Measurements from ENCODE around the gene PVALEF. TPM values are rescaled to one million over a fixed set of nuclear protein-coding genes. Genes with fewer than 3 reads are reported as not detected.

PVALEF gene
- total RNA-seq, 1 donor from 2014 or later, result not detected

DNA sequence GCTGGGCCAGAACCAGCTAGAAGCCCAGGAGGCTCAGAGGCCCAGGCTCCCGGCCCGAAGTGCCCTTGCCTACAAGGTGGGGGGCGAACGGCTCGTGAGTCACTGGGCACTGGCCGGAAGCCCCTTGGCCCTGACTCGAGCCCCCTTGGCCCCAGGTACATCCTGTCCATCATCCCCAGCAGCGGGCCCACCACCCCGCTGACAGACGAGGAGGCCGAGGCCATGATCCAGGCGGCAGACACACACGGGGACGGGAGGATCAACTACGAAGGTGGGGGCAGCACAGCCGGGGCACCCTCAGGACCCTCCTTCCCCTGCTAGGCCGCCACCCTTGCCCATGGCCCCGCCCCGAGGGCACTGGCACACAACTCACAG, 16.5 kb downstream of the PVALEF start:
- CTCF ChIA-PET, result no interaction called here
- Mint-ChIP-seq H3K27ac (no peak overlapping the region), H3K27me3 (peaks cover 2% of the 10 kb centered on the region), H3K36me3 (ENCODE audit: low read depth) (no peaks in the 10 kb centered on the region), H3K9me3 (no peaks in the 10 kb centered on the region), H3K4me3 (no peak overlapping the region), H3K4me1 (no peaks in the 10 kb centered on the region)
- intact Hi-C loops (cut with micrococcal nuclease), result no loop called here
- ATAC-seq (ENCODE audit: low read depth), result no peak
- TF ChIP-seq, protein P1, sequence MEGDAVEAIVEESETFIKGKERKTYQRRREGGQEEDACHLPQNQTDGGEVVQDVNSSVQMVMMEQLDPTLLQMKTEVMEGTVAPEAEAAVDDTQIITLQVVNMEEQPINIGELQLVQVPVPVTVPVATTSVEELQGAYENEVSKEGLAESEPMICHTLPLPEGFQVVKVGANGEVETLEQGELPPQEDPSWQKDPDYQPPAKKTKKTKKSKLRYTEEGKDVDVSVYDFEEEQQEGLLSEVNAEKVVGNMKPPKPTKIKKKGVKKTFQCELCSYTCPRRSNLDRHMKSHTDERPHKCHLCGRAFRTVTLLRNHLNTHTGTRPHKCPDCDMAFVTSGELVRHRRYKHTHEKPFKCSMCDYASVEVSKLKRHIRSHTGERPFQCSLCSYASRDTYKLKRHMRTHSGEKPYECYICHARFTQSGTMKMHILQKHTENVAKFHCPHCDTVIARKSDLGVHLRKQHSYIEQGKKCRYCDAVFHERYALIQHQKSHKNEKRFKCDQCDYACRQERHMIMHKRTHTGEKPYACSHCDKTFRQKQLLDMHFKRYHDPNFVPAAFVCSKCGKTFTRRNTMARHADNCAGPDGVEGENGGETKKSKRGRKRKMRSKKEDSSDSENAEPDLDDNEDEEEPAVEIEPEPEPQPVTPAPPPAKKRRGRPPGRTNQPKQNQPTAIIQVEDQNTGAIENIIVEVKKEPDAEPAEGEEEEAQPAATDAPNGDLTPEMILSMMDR (IDR thresholded peaks at IDR 0.05), result no peak
- POLR2A ChIA-PET, result no interaction called here
- DNase-seq, result no peak

DNA sequence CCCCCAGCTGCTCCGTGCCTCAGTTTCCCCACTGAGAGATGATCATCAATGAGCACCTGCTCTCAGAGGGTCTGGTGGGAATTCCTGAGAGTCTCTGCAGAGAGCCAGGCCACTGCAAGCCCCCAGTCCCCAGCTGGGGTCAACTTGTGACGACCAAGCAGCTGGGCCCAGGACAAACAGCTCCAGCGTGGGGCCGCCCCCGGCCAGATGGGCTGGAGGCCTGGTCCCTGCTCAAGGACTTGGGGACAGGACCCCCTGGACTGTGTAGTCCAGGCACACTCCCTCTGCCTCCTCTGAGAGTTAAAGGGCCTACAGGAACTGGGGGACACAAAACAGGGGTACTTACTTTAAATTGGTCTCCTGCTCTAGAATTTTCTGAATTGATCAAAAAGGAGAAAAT, 17.3 kb downstream of the PVALEF start:
- Mint-ChIP-seq H3K4me1 (no peaks in the 10 kb centered on the region), H3K4me3 (no peak overlapping the region), H3K9me3 (no peaks in the 10 kb centered on the region), H3K27ac (no peak overlapping the region), H3K27me3 (peaks cover 2% of the 10 kb centered on the region), H3K36me3 (ENCODE audit: low read depth) (no peaks in the 10 kb centered on the region)
- ATAC-seq (ENCODE audit: low read depth) (no peak), DNase-seq (no peak)
- ChIA-PET CTCF (no interaction called here), POLR2A (no interaction called here)
- intact Hi-C loops (cut with micrococcal nuclease), result no loop called here
- TF ChIP-seq, protein P1 (IDR thresholded peaks at IDR 0.05), result no peak

GRCh38 chr17:81183316-81183715, 18.0 kb downstream of the PVALEF start:
- ATAC-seq (ENCODE audit: low read depth) (no peak), DNase-seq (no peak)
- no peak overlapping the region for H3K4me3 Mint-ChIP-seq
- POLR2A ChIA-PET, result no interaction called here
- no peaks in the 10 kb centered on the region for H3K36me3 Mint-ChIP-seq (ENCODE audit: low read depth)
- intact Hi-C loops (cut with micrococcal nuclease), result no loop called here
- peaks cover 2% of the 10 kb centered on the region for H3K27me3 Mint-ChIP-seq
- CTCF ChIA-PET, result no interaction called here
- no peaks in the 10 kb centered on the region for H3K9me3 Mint-ChIP-seq
- no peaks in the 10 kb centered on the region for H3K4me1 Mint-ChIP-seq
- TF ChIP-seq, protein P1 (IDR thresholded peaks at IDR 0.05), result no peak
- H3K27ac Mint-ChIP-seq, result no peak overlapping the region

GRCh38 chr17:81183807-81184206, 18.5 kb downstream of the PVALEF start:
- no peaks in the 10 kb centered on the region for H3K9me3 Mint-ChIP-seq
- intact Hi-C loops (cut with micrococcal nuclease), result no loop called here
- ChIA-PET CTCF (no interaction called here), POLR2A (no interaction called here)
- no peaks in the 10 kb centered on the region for H3K36me3 Mint-ChIP-seq (ENCODE audit: low read depth)
- ATAC-seq (ENCODE audit: low read depth) (no peak), DNase-seq (no peak)
- TF ChIP-seq, protein P1 (IDR thresholded peaks at IDR 0.05), result no peak
- H3K27ac Mint-ChIP-seq, result no peak overlapping the region
- no peaks in the 10 kb centered on the region for H3K4me1 Mint-ChIP-seq
- no peak overlapping the region for H3K4me3 Mint-ChIP-seq
- H3K27me3 Mint-ChIP-seq, result peaks cover 2% of the 10 kb centered on the region

- ChIA-PET CTCF (no interaction called here), POLR2A (no interaction called here)
- no peak for ATAC-seq (ENCODE audit: low read depth)
- Mint-ChIP-seq H3K36me3 (ENCODE audit: low read depth) (peaks cover 6% of the 10 kb centered on the region), H3K4me1 (no peaks in the 10 kb centered on the region), H3K4me3 (no peak overlapping the region), H3K9me3 (no peaks in the 10 kb centered on the region), H3K27ac (no peak overlapping the region), H3K27me3 (peaks cover 2% of the 10 kb centered on the region)
- DNase-seq, result no peak
- intact Hi-C loops (cut with micrococcal nuclease), result no loop called here
- TF ChIP-seq, protein P1 (IDR thresholded peaks at IDR 0.05), result no peak
Measured at GRCh38 chr17:81184555-81184954, 19.2 kb downstream of the PVALEF start.

Data from activated B cell treated with CpG ODN at 0.5 μM for 24 hours (primary cell).